H54 (cell line): ENCODE measurements around the gene NPEPL1.

Source experiments
- DNase-seq: peaks from one replicate; pipeline ENCODE4 v3.0.0; 2011; ENCODE audit warnings: low spot score, mixed read lengths; ENCODE audit not compliant: insufficient read length
- FAIRE-seq: peaks from 3 replicates; lab custom pipeline; 2011; peaks lifted over from hg19 to GRCh38; lab: Jason Lieb, UNC
- POLR2A ChIP-seq: IDR thresholded peaks from 2 replicates; pipeline ENCODE4 v1.6.1; 2011; ENCODE audit warnings: low read depth, mild to moderate bottlenecking, low read length

NPEPL1 gene

GRCh38 chr20:58759947-58760346 lies 67.3 kb downstream of the NPEPL1 start:
- no peak for DNase-seq
- FAIRE-seq = no peak
- no peak for TF ChIP-seq POLR2A

DNA sequence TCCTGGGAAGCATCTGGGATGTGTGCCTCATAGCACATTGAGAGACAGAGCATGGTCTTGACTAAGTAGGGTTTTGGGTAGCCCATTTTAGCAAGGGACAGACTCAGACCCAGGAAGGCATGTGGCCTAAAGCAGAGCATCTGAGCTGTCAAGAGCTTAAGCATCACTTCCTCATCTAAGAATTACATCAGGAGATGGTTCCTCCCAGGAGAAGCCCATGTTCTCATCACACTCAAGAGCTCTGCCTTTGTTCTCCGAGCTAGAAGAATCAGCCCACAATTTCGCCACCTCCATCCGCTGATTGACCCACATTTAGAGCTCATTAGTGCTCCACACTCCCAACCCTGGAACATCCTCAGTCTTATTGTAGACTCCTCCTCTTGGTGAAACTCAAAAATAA lies 68.3 kb downstream of the NPEPL1 start:
- no peak for DNase-seq
- FAIRE-seq = no peak
- no peak for TF ChIP-seq POLR2A

- no peak for TF ChIP-seq POLR2A
These were observed 69.5 kb downstream of the NPEPL1 start for GRCh38 chr20:58762120-58762519.

DNA sequence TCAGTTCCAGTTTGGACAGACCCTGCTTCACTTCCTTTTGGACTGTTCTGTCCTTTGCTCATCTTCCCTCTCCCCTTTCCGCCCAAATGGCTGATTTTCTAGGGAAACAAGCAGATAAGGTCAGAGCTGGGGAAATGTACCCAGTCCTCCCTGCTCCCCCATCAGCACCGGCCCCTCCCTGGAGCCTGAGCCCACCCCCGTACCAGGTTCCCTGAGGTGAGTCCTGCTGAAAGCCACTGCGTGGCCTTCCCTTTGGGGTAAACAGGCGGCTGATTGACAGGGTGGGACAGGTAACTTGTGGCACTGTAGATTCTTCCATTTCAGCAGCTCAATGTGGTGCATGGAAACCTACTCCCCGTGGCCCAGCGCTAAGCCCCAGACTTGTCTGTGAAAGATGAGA lies 70.5 kb downstream of the NPEPL1 start:
- no peak for FAIRE-seq
- DNase-seq = no peak
- TF ChIP-seq POLR2A = no peak

More at GRCh38 chr20:58762120-58762519, 69.5 kb downstream of the NPEPL1 start:
- no peak for FAIRE-seq
- DNase-seq = no peak
